ENCODE results near the gene PCBP3.

- TF ChIP-seq EZH2 (IDR thresholded peaks at IDR 0.05; ENCODE audit: borderline replicate concordance, low read depth, low read length, severe bottlenecking) = no peak
- TF ChIP-seq, protein P1, sequence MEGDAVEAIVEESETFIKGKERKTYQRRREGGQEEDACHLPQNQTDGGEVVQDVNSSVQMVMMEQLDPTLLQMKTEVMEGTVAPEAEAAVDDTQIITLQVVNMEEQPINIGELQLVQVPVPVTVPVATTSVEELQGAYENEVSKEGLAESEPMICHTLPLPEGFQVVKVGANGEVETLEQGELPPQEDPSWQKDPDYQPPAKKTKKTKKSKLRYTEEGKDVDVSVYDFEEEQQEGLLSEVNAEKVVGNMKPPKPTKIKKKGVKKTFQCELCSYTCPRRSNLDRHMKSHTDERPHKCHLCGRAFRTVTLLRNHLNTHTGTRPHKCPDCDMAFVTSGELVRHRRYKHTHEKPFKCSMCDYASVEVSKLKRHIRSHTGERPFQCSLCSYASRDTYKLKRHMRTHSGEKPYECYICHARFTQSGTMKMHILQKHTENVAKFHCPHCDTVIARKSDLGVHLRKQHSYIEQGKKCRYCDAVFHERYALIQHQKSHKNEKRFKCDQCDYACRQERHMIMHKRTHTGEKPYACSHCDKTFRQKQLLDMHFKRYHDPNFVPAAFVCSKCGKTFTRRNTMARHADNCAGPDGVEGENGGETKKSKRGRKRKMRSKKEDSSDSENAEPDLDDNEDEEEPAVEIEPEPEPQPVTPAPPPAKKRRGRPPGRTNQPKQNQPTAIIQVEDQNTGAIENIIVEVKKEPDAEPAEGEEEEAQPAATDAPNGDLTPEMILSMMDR (IDR thresholded peaks at IDR 0.05; ENCODE audit: borderline replicate concordance, extremely low read depth, low read length, poor library complexity, severe bottlenecking) = no peak
Observed at GRCh38 chr21:45982092-45982757, 338.7 kb downstream of the PCBP3 start.
